Measurements from ENCODE around the gene SLC13A4. TPM values are rescaled to one million over a fixed set of nuclear protein-coding genes. Genes with fewer than 3 reads are reported as not detected.

The SLC13A4 gene
- total RNA-seq, 2 experiments from 2014 or later = not detected

DNA sequence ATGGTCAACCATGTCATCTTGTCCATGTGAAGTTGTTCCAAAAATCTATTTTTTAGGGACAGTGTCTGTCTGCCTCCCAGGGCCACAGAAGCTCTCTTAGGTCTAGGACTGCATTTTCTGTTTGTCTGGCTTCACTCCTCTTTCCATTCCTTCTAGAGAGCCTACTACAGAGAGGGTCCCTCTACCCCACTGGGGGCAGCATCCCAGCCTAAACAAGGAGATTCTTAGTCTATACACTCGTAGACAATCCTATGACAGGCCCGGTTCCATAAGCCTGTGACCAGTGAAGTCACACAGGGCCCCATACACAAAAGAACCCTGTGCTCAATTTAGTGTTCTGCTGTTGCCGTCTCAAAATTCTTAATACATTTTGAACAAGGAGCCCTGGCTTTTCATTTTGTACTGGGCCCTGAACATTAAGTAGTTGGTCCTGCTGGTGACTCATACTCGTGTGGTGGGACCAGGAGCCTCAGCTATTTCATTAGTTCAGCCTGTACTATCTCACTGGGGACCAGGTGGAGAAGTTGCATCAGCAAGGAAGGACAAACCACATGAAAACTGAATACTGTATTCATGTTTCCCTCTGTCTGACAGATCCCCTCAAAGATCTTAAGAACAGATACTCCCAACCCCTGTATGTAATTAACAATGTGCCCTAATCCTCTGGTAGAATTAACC, 44.1 kb upstream of the SLC13A4 start:
- Histone ChIP-seq H3K79me2 (ENCODE audit: insufficient read depth, low read depth, low read length) (no peaks in the 10 kb centered on the region), H3K27ac (ENCODE audit: low read depth, low read length, poor library complexity, severe bottlenecking) (no peak overlapping the region), H3K4me1 (ENCODE audit: insufficient read depth, low read length, poor library complexity, severe bottlenecking) (no peaks in the 10 kb centered on the region), H3K9me3 (ENCODE audit: low read length) (no peaks in the 10 kb centered on the region), H4K20me1 (ENCODE audit: insufficient read depth, low read length) (no peaks in the 10 kb centered on the region), H3K4me3 (ENCODE audit: low read depth, low read length, poor library complexity, severe bottlenecking) (no peak overlapping the region), H3K36me3 (ENCODE audit: insufficient read depth, low read length) (no peaks in the 10 kb centered on the region), H3K9me2 (ENCODE audit: insufficient read depth, low read length) (no peaks in the 10 kb centered on the region), H3K4me2 (ENCODE audit: low read length) (no peak overlapping the region), H2AFZ (ENCODE audit: low read length) (no peak overlapping the region)
- ChIA-PET POLR2A (interaction anchor here (0.8 to 1.3 kb wide), 3 partner anchors 13 to 47 kb away, joined by 3 to 4 read pairs (median 3); no protein-coding TSS in a partner anchor), CTCF (ENCODE audit: unreplicated experiment) (no interaction called here)
- TF ChIP-seq EZH2phosphoT487 (IDR thresholded peaks at IDR 0.05; ENCODE audit: borderline replicate concordance, low read depth, low read length) = no peak
- TF ChIP-seq, protein P1, sequence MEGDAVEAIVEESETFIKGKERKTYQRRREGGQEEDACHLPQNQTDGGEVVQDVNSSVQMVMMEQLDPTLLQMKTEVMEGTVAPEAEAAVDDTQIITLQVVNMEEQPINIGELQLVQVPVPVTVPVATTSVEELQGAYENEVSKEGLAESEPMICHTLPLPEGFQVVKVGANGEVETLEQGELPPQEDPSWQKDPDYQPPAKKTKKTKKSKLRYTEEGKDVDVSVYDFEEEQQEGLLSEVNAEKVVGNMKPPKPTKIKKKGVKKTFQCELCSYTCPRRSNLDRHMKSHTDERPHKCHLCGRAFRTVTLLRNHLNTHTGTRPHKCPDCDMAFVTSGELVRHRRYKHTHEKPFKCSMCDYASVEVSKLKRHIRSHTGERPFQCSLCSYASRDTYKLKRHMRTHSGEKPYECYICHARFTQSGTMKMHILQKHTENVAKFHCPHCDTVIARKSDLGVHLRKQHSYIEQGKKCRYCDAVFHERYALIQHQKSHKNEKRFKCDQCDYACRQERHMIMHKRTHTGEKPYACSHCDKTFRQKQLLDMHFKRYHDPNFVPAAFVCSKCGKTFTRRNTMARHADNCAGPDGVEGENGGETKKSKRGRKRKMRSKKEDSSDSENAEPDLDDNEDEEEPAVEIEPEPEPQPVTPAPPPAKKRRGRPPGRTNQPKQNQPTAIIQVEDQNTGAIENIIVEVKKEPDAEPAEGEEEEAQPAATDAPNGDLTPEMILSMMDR (conservative IDR thresholded peaks at IDR 0.05; ENCODE audit: low read length) = no peak
- BruUV-seq (replicated peaks) = no TSS peak
- DNase-seq (ENCODE audit: low spot score) = no peak
- intact Hi-C loops (cut with micrococcal nuclease; ENCODE audit: unreplicated experiment) = no loop called here

DNA sequence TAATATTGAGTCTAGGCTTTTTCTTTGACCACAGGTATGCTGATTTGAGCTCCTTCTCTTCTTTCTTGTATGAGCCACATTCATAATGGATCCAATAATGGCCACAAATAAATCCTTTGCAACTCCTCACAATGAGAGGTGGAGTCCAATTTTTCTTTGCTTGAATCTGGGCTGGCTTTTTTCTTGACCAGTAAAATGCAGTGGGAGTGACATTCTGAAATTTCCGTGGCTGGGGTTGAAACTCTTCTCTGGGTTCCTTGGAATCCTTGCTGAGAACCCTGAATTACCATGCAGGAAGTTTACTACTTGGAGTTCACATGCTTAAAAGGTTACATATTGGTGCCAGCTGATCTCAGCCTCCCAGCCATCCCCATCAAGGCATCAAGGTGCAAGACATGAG, 43.1 kb upstream of the SLC13A4 start:
- no peak for DNase-seq (ENCODE audit: low spot score)
- no TSS peak for BruUV-seq (replicated peaks)
- CTCF ChIA-PET (ENCODE audit: unreplicated experiment) = no interaction called here

More for the DNA sequence above, 43.1 kb upstream of the SLC13A4 start:
- no peaks in the 10 kb centered on the region for H3K4me1 ChIP-seq (ENCODE audit: insufficient read depth, low read length, poor library complexity, severe bottlenecking)
- H3K27ac ChIP-seq (ENCODE audit: low read depth, low read length, poor library complexity, severe bottlenecking) = no peak overlapping the region
- H3K9me2 ChIP-seq (ENCODE audit: insufficient read depth, low read length) = no peaks in the 10 kb centered on the region
- H3K36me3 ChIP-seq (ENCODE audit: insufficient read depth, low read length) = no peaks in the 10 kb centered on the region
- H3K4me3 ChIP-seq (ENCODE audit: low read depth, low read length, poor library complexity, severe bottlenecking) = no peak overlapping the region
- H4K20me1 ChIP-seq (ENCODE audit: insufficient read depth, low read length) = no peaks in the 10 kb centered on the region
- POLR2A ChIA-PET = interaction anchor here (0.6 to 1.3 kb wide), 3 partner anchors 26 to 414 kb away, joined by 3 to 4 read pairs (median 3); no protein-coding TSS in a partner anchor
- intact Hi-C loops (cut with micrococcal nuclease; ENCODE audit: unreplicated experiment) = no loop called here
- no peaks in the 10 kb centered on the region for H3K79me2 ChIP-seq (ENCODE audit: insufficient read depth, low read depth, low read length)
- H3K4me2 ChIP-seq (ENCODE audit: low read length) = no peak overlapping the region
- TF ChIP-seq EZH2phosphoT487 (IDR thresholded peaks at IDR 0.05; ENCODE audit: borderline replicate concordance, low read depth, low read length) = no peak
- TF ChIP-seq, protein P1 (conservative IDR thresholded peaks at IDR 0.05; ENCODE audit: low read length) = no peak
- H3K9me3 ChIP-seq (ENCODE audit: low read length) = no peaks in the 10 kb centered on the region
- no peak overlapping the region for H2AFZ ChIP-seq (ENCODE audit: low read length)

Measured in OCI-LY7 (cell line).